Cardiac muscle cell (in vitro differentiated cells and primary cell): ENCODE results near the gene DENND4A. TPM values are rescaled to one million over a fixed set of nuclear protein-coding genes. Genes with fewer than 3 reads are reported as not detected.

Experiments
- DNase-seq, 2 donors: peaks; one replicate each; pipeline versions ENCODE4 v3.0.0 to v3.0.0-alpha.2; 2010 to 2017; ENCODE audit warnings: low read depth in 1 of 2, low spot score in 1 of 2
- H3K27ac ChIP-seq: fragments of 200-600 bp; sonication (generic); 2 replicates; pipeline ENCODE4 v1.5.1; 2016
- H3K27me3 ChIP-seq: fragments of 200-600 bp; sonication (generic); 2 replicates; pipeline ENCODE4 v1.6.0; 2016; ENCODE audit warnings: control low read depth
- H3K36me3 ChIP-seq: fragments of 200-600 bp; sonication (generic); 2 replicates; pipeline ENCODE4 v1.5.1; 2016; ENCODE audit warnings: control low read depth
- H3K4me1 ChIP-seq: fragments of 200-600 bp; sonication (generic); 2 replicates; pipeline ENCODE4 v1.8.1; 2017; ENCODE audit warnings: low read depth, mild to moderate bottlenecking, mixed run types
- H3K4me3 ChIP-seq: fragments of 200-600 bp; sonication (generic); 2 replicates; pipeline ENCODE4 v1.5.1; 2016; ENCODE audit warnings: mild to moderate bottlenecking
- H3K9me3 ChIP-seq: fragments of 200-600 bp; sonication (generic); 2 replicates; pipeline ENCODE4 v1.5.1; 2017; ENCODE audit warnings: low read depth, mild to moderate bottlenecking, control low read depth
- polyA plus RNA-seq: library from polyadenylated mRNA; unstranded; fragments of >200 nt; fragmentation: Nextera tagmentation; extraction: Ambion mirVana; gene quantifications from 2 replicates; pipeline ENCODE4 v1.2.1, GENCODE V29; 2016
- total RNA-seq: library from RNA; depleted of rRNA; stranded (reverse); fragments of >200 nt; gene quantifications from 2 replicates; pipeline ENCODE4 v1.2.3, GENCODE V29; 2016
- TF ChIP-seq, protein P1 (sequence below): IDR thresholded peaks from 2 replicates; pipeline ENCODE4 v1.5.1; 2012; ENCODE audit warnings: low read depth, mild to moderate bottlenecking, low read length

Gene DENND4A
- total and polyA plus RNA-seq, 2 experiments from 2014 or later = 3.5 to 7.7 TPM

DNA sequence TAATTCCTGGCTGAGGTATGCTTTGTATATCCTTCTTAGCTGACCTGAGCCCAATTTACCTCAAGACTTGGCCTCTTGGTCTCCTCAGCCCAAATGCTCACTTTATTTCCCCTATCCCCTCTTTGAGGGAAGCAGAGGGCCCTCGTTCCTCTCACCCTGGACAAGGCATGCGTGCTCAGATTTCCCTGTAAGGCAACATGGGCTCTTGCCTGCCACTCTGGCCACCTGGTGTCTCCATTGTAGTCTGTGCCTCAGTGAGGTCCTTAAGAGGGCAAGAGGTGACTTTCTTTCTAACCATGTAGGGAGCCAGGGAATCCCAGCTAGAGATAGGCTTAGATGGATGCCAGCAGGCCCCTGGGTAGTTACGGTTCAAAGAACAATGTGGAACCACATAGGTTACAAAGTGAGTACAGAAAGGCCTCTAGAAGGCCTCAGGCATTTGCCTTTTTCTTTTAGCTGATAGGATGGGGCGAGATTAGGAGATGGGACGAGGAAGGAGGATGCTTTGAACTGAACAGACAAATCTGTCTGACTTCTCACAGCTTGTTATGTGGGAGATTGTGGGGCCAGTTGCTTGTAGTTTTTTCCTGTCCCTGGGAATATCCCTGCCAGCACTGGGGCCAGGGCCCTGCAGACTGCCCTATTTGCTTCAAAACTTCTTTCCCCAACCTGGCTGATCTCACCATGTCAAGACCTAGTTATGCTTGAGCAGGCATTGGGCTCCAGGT, 180.0 kb downstream of the DENND4A start:
- H3K4me3 ChIP-seq = peak overlapping the region; percentile 87
- peaks cover 9% of the 10 kb centered on the region for H3K4me1 ChIP-seq
- H3K27me3 ChIP-seq = no peaks in the 10 kb centered on the region
- DNase-seq = no peak
- TF ChIP-seq, protein P1, sequence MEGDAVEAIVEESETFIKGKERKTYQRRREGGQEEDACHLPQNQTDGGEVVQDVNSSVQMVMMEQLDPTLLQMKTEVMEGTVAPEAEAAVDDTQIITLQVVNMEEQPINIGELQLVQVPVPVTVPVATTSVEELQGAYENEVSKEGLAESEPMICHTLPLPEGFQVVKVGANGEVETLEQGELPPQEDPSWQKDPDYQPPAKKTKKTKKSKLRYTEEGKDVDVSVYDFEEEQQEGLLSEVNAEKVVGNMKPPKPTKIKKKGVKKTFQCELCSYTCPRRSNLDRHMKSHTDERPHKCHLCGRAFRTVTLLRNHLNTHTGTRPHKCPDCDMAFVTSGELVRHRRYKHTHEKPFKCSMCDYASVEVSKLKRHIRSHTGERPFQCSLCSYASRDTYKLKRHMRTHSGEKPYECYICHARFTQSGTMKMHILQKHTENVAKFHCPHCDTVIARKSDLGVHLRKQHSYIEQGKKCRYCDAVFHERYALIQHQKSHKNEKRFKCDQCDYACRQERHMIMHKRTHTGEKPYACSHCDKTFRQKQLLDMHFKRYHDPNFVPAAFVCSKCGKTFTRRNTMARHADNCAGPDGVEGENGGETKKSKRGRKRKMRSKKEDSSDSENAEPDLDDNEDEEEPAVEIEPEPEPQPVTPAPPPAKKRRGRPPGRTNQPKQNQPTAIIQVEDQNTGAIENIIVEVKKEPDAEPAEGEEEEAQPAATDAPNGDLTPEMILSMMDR = no peak
- no peaks in the 10 kb centered on the region for H3K9me3 ChIP-seq
- peak overlapping the region; percentile 94 for H3K27ac ChIP-seq
- peaks cover 3% of the 10 kb centered on the region for H3K36me3 ChIP-seq

DNA sequence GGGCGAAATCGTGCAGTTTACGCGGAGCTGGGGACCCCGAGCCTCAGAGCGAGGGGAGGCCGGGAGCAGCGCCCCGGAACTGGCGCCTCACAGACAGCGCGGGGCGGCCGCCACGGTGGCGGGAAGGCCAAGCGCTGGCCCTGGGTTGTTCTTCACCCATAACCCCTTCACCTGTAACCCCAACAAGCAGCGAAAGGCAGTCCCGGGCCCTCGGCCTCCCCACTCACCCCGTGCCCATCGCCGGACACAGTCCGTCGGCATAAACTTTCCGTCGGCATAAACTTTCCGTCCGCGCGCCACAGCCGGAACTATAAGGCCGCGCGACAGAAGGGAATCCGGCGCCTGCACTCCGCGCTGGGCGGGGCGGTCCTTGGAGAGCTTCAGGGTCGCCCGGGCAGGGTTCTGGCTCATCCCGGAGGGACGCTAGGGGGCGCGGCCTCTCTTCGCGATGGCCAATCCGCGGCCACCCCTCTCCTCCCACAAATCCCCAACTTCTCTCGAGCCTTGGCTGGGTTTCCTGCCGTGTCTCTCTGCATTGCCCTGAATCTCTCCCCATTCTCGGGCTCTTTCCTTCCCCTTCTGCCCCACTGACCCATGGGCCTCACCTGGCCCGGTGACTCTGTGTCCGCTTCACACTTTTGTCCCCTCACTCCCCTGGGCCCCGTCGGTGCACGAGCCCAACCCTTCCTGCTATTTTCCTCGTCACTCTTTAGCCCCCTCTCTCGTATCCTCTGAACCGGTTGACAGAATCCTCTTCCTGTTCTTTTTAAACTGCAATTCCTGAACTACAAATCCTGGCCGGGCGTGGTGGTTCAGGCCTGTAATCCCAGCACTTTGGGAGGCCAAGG, 181.0 kb downstream of the DENND4A start, which contains the start of gene INTS14:
Gene INTS14, minus strand, starts transcription at position 261 of the 848 bp plus-strand sequence. CDS start 3,751 bp downstream, outside the sequence.
- TF ChIP-seq, protein P1 = peak; percentile 35
- Histone ChIP-seq H3K9me3 (no peaks in the 10 kb centered on the region), H3K27ac (peak within 1 kb of the TSS; percentile 94), H3K27me3 (no peaks in the 10 kb centered on the region), H3K36me3 (peaks cover 9% of the 10 kb centered on the region), H3K4me3 (peak within 1 kb of the TSS; percentile 87), H3K4me1 (peaks cover 9% of the 10 kb centered on the region)
- peak; percentile 99 for DNase-seq

Other genes starting within 250 kb of the DENND4A start
- gene INTS14, start 181.2 kb downstream of the DENND4A start, total RNA-seq = 25.0 and 32.5 TPM in 2 replicates
- 28.0 and 30.9 TPM in 2 replicates for gene INTS14, start 181.2 kb downstream of the DENND4A start, polyA plus RNA-seq
- gene SLC24A1, start 170.4 kb downstream of the DENND4A start, total RNA-seq = 2.5 and 5.2 TPM in 2 replicates
- 1.1 and 4.2 TPM in 2 replicates for gene SLC24A1, start 170.4 kb downstream of the DENND4A start, polyA plus RNA-seq
- gene RAB11A, start 77.2 kb upstream of the DENND4A start, total RNA-seq = 163 and 189 TPM in 2 replicates
- 247 and 259 TPM in 2 replicates for gene RAB11A, start 77.2 kb upstream of the DENND4A start, polyA plus RNA-seq